GM18517 (cell line): ENCODE results near the gene LCP2.
A peak's percentile ranks its signal among the peaks of the same experiment; 100 is the strongest.

Source experiments
- ATAC-seq: cut with Tn5 transposase; IDR thresholded peaks from one replicate; pipeline ENCODE4 v1.9.1; 2021; ENCODE audit warnings: mild to moderate bottlenecking, moderate library complexity; ENCODE audit not compliant: unreplicated experiment

Gene LCP2

DNA sequence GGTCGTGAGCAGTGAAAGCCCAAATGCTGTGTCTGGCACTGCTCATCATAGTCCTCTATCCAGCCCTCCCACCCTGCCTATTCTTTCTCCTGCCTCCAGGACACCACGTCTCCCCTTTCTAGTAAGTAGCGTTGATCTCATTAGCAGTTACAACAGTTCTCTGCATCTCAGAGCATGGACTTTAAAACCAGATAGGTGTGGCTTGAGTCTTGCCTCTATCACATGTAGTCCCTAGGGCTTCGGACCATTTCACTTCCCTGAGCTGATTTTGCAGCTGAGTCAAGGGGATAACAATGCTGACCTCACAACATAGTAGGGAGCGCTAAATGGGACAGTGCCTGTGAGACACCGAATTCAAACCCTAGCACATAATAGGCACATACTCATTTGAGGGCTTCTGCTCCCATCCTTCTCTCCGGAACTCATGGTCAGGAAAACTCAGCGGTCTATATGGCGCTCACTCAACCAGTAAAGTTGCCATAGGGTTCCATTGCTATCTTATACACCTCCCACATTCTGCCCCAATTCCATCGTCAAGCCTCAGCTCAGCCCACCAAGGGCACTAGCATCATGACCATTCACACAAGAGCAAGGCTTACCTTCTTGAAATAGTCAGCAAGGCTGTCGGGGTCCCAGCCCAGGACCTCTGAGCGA lies 515 bp downstream of the LCP2 start:
- ATAC-seq, result peak; percentile 54

DNA sequence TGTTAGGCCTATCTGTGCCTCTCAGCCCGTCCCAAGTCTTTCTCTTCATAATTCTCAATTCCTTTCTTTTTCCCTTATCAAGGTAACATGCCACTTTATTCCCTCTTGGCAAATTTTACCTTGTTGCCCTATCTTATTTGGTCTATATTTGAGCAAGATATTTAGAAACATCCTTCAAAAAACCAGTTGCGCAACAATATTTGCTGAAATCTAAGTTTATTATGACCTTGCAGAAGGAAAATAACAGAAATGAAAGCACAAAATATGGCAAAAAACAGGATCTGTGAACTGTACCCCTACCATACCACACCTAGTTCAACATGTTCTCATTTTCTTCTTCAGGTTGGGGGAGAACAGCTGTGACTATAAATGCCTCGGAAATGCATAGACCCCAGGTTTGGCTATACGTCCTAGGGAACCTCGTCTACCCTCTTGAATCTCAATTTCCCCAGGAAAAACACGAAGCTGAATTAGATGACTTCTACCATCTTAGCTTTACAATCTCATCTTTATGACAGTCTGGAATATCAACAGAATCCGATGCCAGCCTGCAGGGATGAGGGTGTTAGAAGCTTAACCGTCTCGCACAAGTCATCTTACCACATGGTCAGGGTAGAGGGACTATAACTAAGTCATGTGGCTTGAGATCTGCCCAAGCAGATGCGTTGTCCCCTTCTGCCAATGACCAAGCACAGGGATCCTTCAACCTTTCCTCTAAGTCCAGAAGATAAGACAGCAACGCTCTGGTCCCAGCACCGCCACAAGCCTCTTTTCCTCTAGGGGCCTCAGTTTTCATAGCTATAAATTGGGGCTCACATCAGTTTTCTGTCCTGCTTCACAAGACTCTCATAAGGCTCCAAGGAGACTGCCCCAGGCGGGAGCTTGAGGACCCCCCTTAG lies 1.3 kb downstream of the LCP2 start:
- ATAC-seq, result no peak

DNA sequence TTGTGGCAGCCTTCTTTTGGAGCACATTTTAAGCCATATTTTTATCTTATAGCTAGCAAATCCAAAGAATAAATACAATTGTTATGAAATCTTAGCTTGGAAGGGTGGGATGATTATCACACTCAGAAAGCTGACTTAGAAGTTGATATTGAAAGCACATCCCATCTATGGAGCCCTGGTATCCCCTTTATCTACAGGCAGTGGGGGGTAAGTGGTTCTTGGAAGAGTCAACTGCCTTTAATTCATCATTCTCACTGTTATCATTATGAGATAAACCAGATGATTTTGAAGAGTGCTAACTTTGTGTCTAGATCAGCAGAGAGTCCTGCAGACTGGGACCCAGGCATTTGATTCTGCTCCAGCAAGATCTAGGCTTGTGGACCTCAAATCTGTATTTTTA lies 3.0 kb downstream of the LCP2 start:
- no peak for ATAC-seq

DNA sequence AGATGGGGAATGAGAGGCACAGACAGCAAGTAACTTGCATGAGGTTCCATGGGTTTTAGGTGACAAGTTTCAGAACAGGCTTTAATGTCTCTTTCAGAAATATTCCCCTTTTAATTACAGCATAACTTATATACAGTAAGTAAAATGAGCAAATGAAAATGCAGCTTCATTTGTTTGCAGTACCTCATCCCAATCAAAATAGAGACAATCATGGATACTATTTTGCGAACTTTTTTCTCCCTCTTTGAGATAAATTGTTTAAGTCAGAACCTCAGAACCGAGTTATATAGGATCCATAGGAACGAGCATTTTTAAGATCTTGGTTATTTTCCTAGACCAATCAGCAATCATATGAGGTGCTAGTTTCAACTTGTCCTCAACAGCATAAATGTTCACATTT lies 3.5 kb downstream of the LCP2 start:
- no peak for ATAC-seq

DNA sequence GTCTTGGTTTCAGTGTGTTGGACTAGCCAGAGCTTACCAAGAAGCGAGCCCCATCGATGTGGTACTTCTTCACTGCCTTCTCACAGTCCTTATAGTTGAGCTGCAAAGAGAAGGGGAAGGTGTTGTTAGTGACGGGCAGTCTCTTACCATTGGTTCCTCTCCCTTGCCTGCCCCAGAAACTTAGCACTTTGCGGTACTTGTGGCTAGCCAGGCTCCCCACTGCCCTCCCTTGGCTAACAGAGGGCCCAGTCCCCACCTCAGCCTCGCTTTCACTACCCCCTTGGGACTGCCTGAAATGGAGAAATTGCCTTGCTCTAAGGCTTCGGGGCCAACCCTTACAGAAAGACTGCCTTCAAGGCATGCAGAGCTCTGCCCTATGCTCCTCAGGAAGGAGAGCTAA lies 4.3 kb downstream of the LCP2 start:
- ATAC-seq, result peak; percentile 75

- ATAC-seq, result no peak
These were observed 5.1 kb downstream of the LCP2 start for GRCh38 chr5:170292179-170293104.

DNA sequence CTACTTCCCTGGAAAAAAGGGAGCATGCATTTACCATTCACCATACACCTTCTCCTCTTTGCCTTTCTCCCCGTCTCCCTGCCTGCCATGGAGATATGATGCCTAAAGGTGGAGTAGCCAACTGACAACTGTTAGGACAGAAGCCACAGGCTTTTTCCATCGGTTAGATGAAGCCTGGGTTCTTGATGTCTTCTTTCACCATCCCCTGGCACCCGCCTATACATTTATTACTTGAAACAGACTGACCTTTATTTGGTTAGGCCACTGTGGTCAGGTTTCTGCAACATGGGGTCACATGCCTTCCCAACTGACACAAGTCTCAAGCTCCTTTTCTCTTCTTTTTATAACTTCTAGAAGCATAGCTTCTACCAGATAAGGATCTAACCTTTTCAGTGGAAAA lies 7.1 kb downstream of the LCP2 start:
- ATAC-seq, result no peak

- no peak for ATAC-seq
These were observed 7.8 kb downstream of the LCP2 start for GRCh38 chr5:170289764-170290163.

DNA sequence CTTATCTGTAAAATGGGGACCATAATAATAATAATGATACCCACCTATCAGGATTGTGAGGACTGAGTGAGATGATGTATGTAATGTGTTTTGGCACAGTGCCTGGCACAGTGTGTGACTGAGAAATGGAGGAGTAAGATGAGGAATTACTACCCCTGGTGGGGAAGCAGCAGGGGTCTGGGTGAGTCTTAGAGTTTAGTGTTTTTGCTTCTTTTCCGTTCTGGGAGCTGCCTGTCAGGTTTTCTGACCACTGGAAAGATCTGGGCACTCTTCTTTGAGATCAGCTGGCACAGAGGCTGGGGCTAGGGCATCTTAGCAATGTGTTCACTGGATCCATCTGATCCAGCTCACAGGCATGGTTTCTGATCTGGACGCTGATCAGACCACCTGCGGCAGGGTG lies 8.5 kb downstream of the LCP2 start:
- no peak for ATAC-seq

- ATAC-seq, result no peak
These were observed 9.0 kb downstream of the LCP2 start for GRCh38 chr5:170288551-170288950.

DNA sequence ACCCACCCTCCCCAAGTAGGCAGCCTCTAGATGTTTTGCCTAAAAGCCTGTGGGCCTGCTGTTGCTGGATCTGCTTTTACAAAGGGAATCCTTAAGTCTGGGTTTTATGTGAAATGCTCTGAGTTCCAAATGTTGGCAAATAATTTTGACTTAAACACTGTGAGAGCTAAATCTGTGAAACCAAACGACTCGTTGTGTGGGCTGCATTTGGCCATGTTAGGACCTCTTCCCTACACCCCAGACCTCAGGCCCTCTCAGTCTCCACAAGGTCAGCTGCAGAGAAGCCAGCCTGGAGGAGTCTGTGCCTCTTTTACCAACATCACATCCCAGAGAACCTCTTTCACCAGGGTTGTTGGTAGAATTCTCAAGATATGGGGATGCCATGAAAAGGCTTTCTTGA lies 9.4 kb downstream of the LCP2 start:
- ATAC-seq, result no peak

GRCh38 chr5:170287532-170287931 lies 10.0 kb downstream of the LCP2 start:
- ATAC-seq, result no peak

GRCh38 chr5:170286386-170286925 lies 11.1 kb downstream of the LCP2 start:
- no peak for ATAC-seq

- ATAC-seq, result no peak
These were observed 12.4 kb downstream of the LCP2 start for GRCh38 chr5:170285181-170285580.

- ATAC-seq, result no peak
These were observed 13.3 kb downstream of the LCP2 start for GRCh38 chr5:170284231-170284630.

- no peak for ATAC-seq
These were observed 14.3 kb downstream of the LCP2 start for GRCh38 chr5:170283296-170283695.

DNA sequence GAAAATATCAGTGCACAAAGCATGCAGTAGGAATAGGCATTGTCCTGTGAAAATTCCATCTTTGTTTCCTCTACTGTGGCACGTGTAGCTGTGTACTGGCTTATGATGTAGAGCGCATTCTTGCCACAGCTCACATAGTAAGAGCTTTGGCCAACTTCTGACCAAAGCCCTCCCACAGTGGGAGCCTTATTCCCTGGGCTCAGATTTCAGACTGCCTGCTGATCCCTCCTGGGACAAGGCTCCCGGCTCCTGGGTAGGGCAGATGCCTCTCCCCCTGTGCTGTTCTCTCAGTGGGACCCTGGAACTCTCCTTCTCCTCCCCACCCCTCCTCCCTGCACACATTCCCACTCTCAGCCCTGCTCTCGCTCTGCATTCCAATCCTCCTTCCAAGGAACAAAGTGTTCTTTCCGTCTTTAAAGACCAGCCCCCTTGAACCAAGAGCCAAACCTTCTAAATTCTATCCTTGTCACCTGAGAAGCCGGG lies 17.5 kb downstream of the LCP2 start:
- ATAC-seq, result no peak

- no peak for ATAC-seq
These were observed 18.1 kb downstream of the LCP2 start for GRCh38 chr5:170279459-170279817.

- peak; percentile 94 for ATAC-seq
These were observed 18.7 kb downstream of the LCP2 start for GRCh38 chr5:170278611-170279458.

DNA sequence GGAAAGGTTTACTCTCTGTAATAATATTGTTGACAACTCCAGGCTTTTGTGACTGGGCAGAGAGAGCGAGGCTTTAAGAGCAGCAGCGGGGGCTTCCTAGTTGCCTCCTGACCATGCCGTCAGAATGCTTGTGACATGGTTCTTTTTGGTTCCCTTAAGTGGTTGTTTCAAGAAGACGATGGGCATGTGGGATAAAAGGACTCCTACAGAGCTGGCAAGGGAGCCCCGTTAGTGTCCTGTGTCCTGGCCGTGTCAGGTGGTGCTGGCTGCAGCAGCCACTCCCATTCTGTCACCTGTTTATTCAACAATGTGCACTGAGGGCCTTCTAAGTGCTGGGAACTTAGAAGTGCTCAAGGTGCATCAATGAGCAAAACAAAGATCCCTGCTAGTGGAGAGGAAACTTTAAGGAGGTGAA lies 19.7 kb downstream of the LCP2 start:
- no peak for ATAC-seq
